GM21526 (cell line): Measurements from ENCODE around the gene ZKSCAN3.
A peak's percentile ranks its signal among the peaks of the same experiment; 100 is the strongest.
"Not testable (repeated sequence)": the region's sequence is repeated elsewhere in the genome, so short reads cannot be mapped to it uniquely, and the experiment has no call there.

Experiments
- ATAC-seq: cut with Tn5 transposase; IDR thresholded peaks from one replicate; pipeline ENCODE4 v1.9.1; 2021; ENCODE audit warnings: moderate library complexity; ENCODE audit not compliant: unreplicated experiment, low FRiP score

Gene ZKSCAN3

GRCh38 chr6:28371280-28371679 lies 21.5 kb downstream of the ZKSCAN3 start:
- ATAC-seq, result no peak

GRCh38 chr6:28371706-28372451 lies 22.1 kb downstream of the ZKSCAN3 start:
- no peak for ATAC-seq

GRCh38 chr6:28373925-28374324 lies 24.2 kb downstream of the ZKSCAN3 start:
- no peak for ATAC-seq

DNA sequence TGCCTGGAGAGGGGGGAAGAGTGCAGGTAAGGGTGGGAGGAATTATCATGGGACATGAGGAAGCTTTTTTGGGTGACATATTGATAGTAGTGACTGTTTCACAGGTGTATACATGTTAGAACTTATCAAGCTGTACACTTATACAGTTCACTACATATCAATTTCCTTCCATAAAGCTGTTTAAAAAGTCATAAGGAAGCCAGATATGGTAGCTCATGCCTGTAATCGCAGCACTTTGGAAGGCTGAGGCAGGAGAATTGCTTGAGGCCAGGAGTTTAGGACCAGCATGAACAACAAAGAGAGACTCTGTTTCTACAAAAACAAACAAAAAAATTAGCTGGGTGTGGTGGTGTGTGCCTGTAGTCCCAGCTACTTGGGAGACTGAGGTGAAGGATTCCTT lies 28.1 kb downstream of the ZKSCAN3 start:
- ATAC-seq, result no peak

DNA sequence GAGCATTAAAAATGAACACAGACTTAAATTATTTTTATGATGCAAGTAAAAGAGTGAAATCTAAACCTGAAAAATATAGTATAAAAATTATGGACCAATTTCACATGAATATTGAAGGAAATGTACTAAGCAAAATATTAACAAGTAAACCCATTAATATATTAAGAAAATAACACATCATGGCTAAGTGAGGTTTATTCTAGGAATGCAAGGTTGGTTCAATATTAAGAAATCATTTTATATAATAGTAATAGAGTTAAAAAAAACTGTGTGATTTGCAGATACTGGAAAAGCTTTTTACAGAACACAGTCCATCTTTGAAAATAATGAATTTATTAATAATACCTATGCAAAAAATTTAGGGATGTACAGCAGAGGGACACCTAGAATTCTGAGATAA lies 28.9 kb downstream of the ZKSCAN3 start:
- no peak for ATAC-seq

GRCh38 chr6:28380381-28380780 lies 30.6 kb downstream of the ZKSCAN3 start:
- ATAC-seq, result no peak

GRCh38 chr6:28383235-28384142 lies 33.7 kb downstream of the ZKSCAN3 start:
- ATAC-seq, result peak; percentile 82

DNA sequence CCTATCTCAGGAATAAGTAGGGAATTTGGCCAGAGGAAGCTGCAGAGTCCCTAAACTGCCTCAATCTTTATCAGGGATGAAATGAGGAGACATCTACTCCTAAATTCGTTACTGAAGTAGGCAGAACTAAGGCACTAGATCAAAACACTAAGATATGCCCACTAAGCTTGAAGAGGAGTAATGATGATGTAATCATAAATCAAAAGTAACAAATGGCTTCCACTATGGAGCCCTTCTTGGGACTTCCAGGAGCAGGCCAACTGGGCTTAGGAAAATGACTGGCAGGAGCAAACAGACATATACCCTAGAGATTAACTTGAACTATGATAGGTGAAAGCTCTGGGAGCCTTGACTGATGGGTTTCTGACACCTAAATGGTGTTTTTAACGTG lies 34.4 kb downstream of the ZKSCAN3 start:
- no peak for ATAC-seq

DNA sequence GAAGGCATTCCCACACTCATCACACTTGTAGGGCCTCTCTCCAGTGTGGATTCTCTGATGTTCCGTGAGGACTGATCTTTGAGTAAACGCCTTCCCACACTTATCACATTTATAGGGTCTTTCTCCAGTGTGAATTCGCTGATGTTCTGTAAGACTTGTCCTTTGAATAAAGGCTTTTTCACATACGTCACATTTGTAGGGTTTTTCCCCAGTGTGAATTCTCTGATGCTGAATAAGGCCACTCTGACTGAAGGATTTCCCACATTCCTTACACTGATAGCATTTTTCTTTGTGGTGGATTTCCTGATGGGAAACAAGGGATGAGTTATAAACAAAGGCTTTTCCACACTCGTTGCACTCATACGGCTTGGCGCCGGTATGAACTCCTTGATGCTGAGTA lies 40.9 kb downstream of the ZKSCAN3 start:
- no peak for ATAC-seq

- no peak for ATAC-seq
Measured at GRCh38 chr6:28393912-28394662, 44.3 kb downstream of the ZKSCAN3 start.

GRCh38 chr6:28395918-28396317 lies 46.2 kb downstream of the ZKSCAN3 start:
- ATAC-seq, result no peak

DNA sequence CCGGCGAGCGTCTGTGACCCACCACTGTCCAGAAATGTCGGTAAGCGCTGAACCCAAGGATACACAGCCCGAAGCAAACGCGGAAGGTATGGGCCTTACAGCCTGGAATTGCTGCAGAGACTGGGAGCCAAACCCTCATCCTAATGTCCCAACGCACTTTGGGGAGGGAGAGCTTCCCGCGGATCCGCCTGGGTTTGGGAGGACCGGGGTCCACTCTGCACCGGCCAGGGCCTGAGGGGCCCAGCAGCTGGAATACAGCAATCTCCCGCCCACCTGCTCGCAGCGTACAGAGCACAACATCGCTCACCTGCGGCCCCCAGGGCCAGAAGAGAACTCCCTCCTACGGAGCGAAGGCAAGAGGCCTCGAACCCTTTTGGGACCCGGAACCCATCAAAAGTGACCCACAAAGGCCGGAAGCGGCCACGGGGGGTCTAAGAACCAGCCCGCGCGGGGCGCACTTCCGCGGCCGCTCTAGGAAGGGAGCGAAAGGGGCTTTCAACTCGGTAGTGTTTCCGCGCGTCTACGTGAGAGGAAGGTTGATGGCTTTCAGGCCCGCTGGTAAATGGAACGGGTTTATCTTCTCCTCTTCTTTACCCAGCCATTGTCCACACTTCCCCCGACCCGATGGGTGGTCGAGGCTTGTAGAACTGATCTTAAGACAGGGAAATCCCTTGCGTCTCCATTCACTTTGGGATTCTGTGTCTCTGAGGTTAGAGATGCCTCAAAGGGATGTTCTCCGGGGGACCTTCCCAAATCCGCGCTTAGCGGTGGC lies 49.8 kb downstream of the ZKSCAN3 start, which contains the start of gene ZSCAN12:
Gene ZSCAN12, minus strand, starts transcription at position 398 of the 772 bp plus-strand sequence. CDS start 1,342 bp downstream, outside the sequence.
- ATAC-seq, result peak; percentile 80

GRCh38 chr6:28400122-28400451 lies 50.3 kb downstream of the ZKSCAN3 start:
- no peak for ATAC-seq

DNA sequence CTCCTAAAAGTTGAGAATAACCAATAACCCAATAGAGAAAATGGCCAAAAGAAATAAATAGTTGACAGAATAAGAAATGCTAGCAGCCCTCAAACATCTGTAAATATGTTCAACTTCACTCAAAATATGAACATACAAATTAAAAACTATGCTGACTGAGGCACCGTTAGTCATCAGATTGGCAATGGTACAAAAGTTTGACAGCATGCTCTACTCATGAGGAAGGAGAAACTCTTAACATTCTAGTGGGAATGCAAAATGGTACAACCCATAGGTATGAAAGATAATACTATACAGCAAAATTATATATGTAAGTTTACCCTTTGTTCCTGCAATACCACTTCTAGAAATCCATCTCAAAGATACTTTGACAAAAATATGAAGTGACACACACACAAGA lies 51.4 kb downstream of the ZKSCAN3 start:
- no peak for ATAC-seq

DNA sequence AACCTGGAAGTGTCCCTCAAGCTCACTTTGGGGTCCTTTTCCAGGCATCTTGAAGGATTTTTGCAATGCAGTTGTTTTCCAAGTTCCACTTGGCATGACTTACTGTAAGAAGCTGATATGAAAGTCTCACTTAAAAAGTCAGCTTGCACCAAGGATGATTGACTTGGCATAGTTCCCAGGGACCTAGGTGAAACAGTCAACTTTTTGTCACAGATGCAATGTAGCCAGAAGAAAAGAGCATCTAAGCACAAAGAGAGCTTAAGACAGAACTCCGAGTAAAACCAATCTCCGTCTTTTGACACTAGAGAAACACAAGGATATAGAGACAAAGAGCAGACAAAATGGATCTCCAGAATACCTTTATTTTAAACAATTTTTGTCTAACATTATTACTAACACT lies 52.5 kb downstream of the ZKSCAN3 start:
- ATAC-seq, result no peak

- not testable (repeated sequence) for ATAC-seq
Measured at GRCh38 chr6:28403923-28404322, 54.2 kb downstream of the ZKSCAN3 start.

DNA sequence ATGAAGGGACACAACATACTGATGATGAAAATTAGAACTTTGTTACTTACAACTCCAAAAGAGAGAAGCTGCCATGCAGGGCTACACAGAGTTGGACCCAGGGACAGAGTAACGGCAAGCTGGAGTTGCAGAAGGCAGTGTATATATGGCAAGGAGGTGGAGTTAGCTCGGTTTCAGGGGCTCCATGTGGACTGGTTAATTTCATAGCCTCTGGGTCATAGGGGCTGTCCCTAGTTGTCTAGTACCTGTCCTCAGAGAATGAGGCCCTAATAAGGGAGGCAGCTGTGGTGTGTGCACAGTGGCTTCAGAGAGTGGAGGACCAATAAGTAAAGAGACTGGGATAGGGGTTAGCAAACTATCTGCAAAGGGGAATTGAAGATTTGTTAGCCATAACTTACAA lies 57.7 kb downstream of the ZKSCAN3 start:
- ATAC-seq, result no peak

GRCh38 chr6:28408076-28408802 lies 58.5 kb downstream of the ZKSCAN3 start:
- ATAC-seq, result no peak

- ATAC-seq, result no peak
Measured at GRCh38 chr6:28410767-28411166, 61.0 kb downstream of the ZKSCAN3 start.

- ATAC-seq, result no peak
Measured at GRCh38 chr6:28413681-28414080, 63.9 kb downstream of the ZKSCAN3 start.
